ENCODE data around the gene SLC9A9. TPM values are rescaled to one million over a fixed set of nuclear protein-coding genes. Genes with fewer than 3 reads are reported as not detected.

The SLC9A9 gene
- total and polyA plus RNA-seq, 9 donors: 9.6 to 18.3 (median 11.2) TPM

- Histone ChIP-seq H3K27ac (ENCODE audit: low read length) (no peak overlapping the region), H3K36me3 (ENCODE audit: control insufficient read depth, insufficient read depth, low read length) (no peaks in the 10 kb centered on the region), H3K27me3 (ENCODE audit: control insufficient read depth, insufficient read depth, low read length) (no peaks in the 10 kb centered on the region), H3K4me3 (ENCODE audit: low read length) (no peak overlapping the region), H3K9me3 (replicated peaks; ENCODE audit: control insufficient read depth, low read depth, low read length) (no peaks in the 10 kb centered on the region), H3K4me1 (ENCODE audit: control insufficient read depth, insufficient read depth, low read length) (no peaks in the 10 kb centered on the region)
- WGBS (ENCODE audit: insufficient coverage): 92% methylated on average over 1 of the region's 3 CpGs
- no peak for DNase-seq
These were observed 428.7 kb downstream of the SLC9A9 start for GRCh38 chr3:143419611-143420010.

- Histone ChIP-seq H3K27ac (ENCODE audit: low read length) (no peak overlapping the region), H3K4me1 (ENCODE audit: control insufficient read depth, insufficient read depth, low read length) (no peaks in the 10 kb centered on the region), H3K9me3 (replicated peaks; ENCODE audit: control insufficient read depth, low read depth, low read length) (no peaks in the 10 kb centered on the region), H3K27me3 (ENCODE audit: control insufficient read depth, insufficient read depth, low read length) (no peaks in the 10 kb centered on the region), H3K4me3 (ENCODE audit: low read length) (no peak overlapping the region), H3K36me3 (ENCODE audit: control insufficient read depth, insufficient read depth, low read length) (no peaks in the 10 kb centered on the region)
- 100% methylated on average over 1 of the region's 3 CpGs for WGBS (ENCODE audit: insufficient coverage)
- no peak for DNase-seq
These were observed 429.9 kb downstream of the SLC9A9 start for GRCh38 chr3:143418391-143418790.

GRCh38 chr3:143416229-143416628 lies 432.0 kb downstream of the SLC9A9 start:
- Histone ChIP-seq H3K4me3 (ENCODE audit: low read length) (no peak overlapping the region), H3K4me1 (ENCODE audit: control insufficient read depth, insufficient read depth, low read length) (no peaks in the 10 kb centered on the region), H3K9me3 (replicated peaks; ENCODE audit: control insufficient read depth, low read depth, low read length) (no peaks in the 10 kb centered on the region), H3K27ac (ENCODE audit: low read length) (no peak overlapping the region), H3K36me3 (ENCODE audit: control insufficient read depth, insufficient read depth, low read length) (no peaks in the 10 kb centered on the region), H3K27me3 (ENCODE audit: control insufficient read depth, insufficient read depth, low read length) (no peaks in the 10 kb centered on the region)
- no peak for DNase-seq
- no CpG with 5 or more reads among the region's 2 CpGs for WGBS (ENCODE audit: insufficient coverage)

- peak overlapping the region; percentile 13 for H3K27ac ChIP-seq (ENCODE audit: low read length)
- H3K27me3 ChIP-seq (ENCODE audit: control insufficient read depth, insufficient read depth, low read length): no peaks in the 10 kb centered on the region
- H3K4me3 ChIP-seq (ENCODE audit: low read length): no peak overlapping the region
- WGBS (ENCODE audit: insufficient coverage): 40% methylated on average over 1 of the region's 2 CpGs
- no peaks in the 10 kb centered on the region for H3K4me1 ChIP-seq (ENCODE audit: control insufficient read depth, insufficient read depth, low read length)
- DNase-seq: peak; percentile 43
- H3K9me3 ChIP-seq (replicated peaks; ENCODE audit: control insufficient read depth, low read depth, low read length): no peaks in the 10 kb centered on the region
- no peaks in the 10 kb centered on the region for H3K36me3 ChIP-seq (ENCODE audit: control insufficient read depth, insufficient read depth, low read length)
These were observed 433.6 kb downstream of the SLC9A9 start for GRCh38 chr3:143414571-143415253.

GRCh38 chr3:143413372-143413771 lies 434.9 kb downstream of the SLC9A9 start:
- Histone ChIP-seq H3K36me3 (ENCODE audit: control insufficient read depth, insufficient read depth, low read length) (no peaks in the 10 kb centered on the region), H3K27ac (ENCODE audit: low read length) (no peak overlapping the region), H3K4me1 (ENCODE audit: control insufficient read depth, insufficient read depth, low read length) (no peaks in the 10 kb centered on the region), H3K9me3 (replicated peaks; ENCODE audit: control insufficient read depth, low read depth, low read length) (no peaks in the 10 kb centered on the region), H3K27me3 (ENCODE audit: control insufficient read depth, insufficient read depth, low read length) (no peaks in the 10 kb centered on the region), H3K4me3 (ENCODE audit: low read length) (no peak overlapping the region)
- DNase-seq: no peak
- WGBS (ENCODE audit: insufficient coverage): 70% methylated on average over 1 of the region's 4 CpGs

- no peaks in the 10 kb centered on the region for H3K36me3 ChIP-seq (ENCODE audit: control insufficient read depth, insufficient read depth, low read length)
- WGBS (ENCODE audit: insufficient coverage): 100% methylated on average over 2 of the region's 3 CpGs
- no peak overlapping the region for H3K4me3 ChIP-seq (ENCODE audit: low read length)
- no peak for DNase-seq
- H3K27me3 ChIP-seq (ENCODE audit: control insufficient read depth, insufficient read depth, low read length): no peaks in the 10 kb centered on the region
- H3K27ac ChIP-seq (ENCODE audit: low read length): no peak overlapping the region
- no peaks in the 10 kb centered on the region for H3K9me3 ChIP-seq (replicated peaks; ENCODE audit: control insufficient read depth, low read depth, low read length)
- no peaks in the 10 kb centered on the region for H3K4me1 ChIP-seq (ENCODE audit: control insufficient read depth, insufficient read depth, low read length)
These were observed 436.2 kb downstream of the SLC9A9 start for GRCh38 chr3:143412084-143412483.

GRCh38 chr3:143410259-143410658 lies 438.0 kb downstream of the SLC9A9 start:
- Histone ChIP-seq H3K4me3 (ENCODE audit: low read length) (no peak overlapping the region), H3K27me3 (ENCODE audit: control insufficient read depth, insufficient read depth, low read length) (no peaks in the 10 kb centered on the region), H3K4me1 (ENCODE audit: control insufficient read depth, insufficient read depth, low read length) (no peaks in the 10 kb centered on the region), H3K27ac (ENCODE audit: low read length) (no peak overlapping the region), H3K36me3 (ENCODE audit: control insufficient read depth, insufficient read depth, low read length) (no peaks in the 10 kb centered on the region), H3K9me3 (replicated peaks; ENCODE audit: control insufficient read depth, low read depth, low read length) (no peaks in the 10 kb centered on the region)
- DNase-seq: no peak
- WGBS (ENCODE audit: insufficient coverage): 71% methylated on average over 1 of the region's 1 CpG

- no CpG with 5 or more reads among the region's 3 CpGs for WGBS (ENCODE audit: insufficient coverage)
- H3K9me3 ChIP-seq (replicated peaks; ENCODE audit: control insufficient read depth, low read depth, low read length): no peaks in the 10 kb centered on the region
- H3K27me3 ChIP-seq (ENCODE audit: control insufficient read depth, insufficient read depth, low read length): no peaks in the 10 kb centered on the region
- H3K4me3 ChIP-seq (ENCODE audit: low read length): no peak overlapping the region
- no peak for DNase-seq
- H3K36me3 ChIP-seq (ENCODE audit: control insufficient read depth, insufficient read depth, low read length): no peaks in the 10 kb centered on the region
- H3K27ac ChIP-seq (ENCODE audit: low read length): no peak overlapping the region
- no peaks in the 10 kb centered on the region for H3K4me1 ChIP-seq (ENCODE audit: control insufficient read depth, insufficient read depth, low read length)
These were observed 439.5 kb downstream of the SLC9A9 start for GRCh38 chr3:143408771-143409170.

- Histone ChIP-seq H3K27me3 (ENCODE audit: control insufficient read depth, insufficient read depth, low read length) (no peaks in the 10 kb centered on the region), H3K27ac (ENCODE audit: low read length) (no peak overlapping the region), H3K9me3 (replicated peaks; ENCODE audit: control insufficient read depth, low read depth, low read length) (no peaks in the 10 kb centered on the region), H3K4me1 (ENCODE audit: control insufficient read depth, insufficient read depth, low read length) (no peaks in the 10 kb centered on the region), H3K36me3 (ENCODE audit: control insufficient read depth, insufficient read depth, low read length) (no peaks in the 10 kb centered on the region), H3K4me3 (ENCODE audit: low read length) (no peak overlapping the region)
- no peak for DNase-seq
These were observed 445.7 kb downstream of the SLC9A9 start for GRCh38 chr3:143402602-143403001.

GRCh38 chr3:143396790-143397189 lies 451.5 kb downstream of the SLC9A9 start:
- Histone ChIP-seq H3K4me1 (ENCODE audit: control insufficient read depth, insufficient read depth, low read length) (no peaks in the 10 kb centered on the region), H3K27me3 (ENCODE audit: control insufficient read depth, insufficient read depth, low read length) (no peaks in the 10 kb centered on the region), H3K36me3 (ENCODE audit: control insufficient read depth, insufficient read depth, low read length) (no peaks in the 10 kb centered on the region), H3K4me3 (ENCODE audit: low read length) (no peak overlapping the region), H3K9me3 (replicated peaks; ENCODE audit: control insufficient read depth, low read depth, low read length) (no peaks in the 10 kb centered on the region), H3K27ac (ENCODE audit: low read length) (no peak overlapping the region)
- no CpG with 5 or more reads among the region's 1 CpG for WGBS (ENCODE audit: insufficient coverage)
- peak; percentile 6 for DNase-seq

- no peaks in the 10 kb centered on the region for H3K36me3 ChIP-seq (ENCODE audit: control insufficient read depth, insufficient read depth, low read length)
- 100% methylated on average over 1 of the region's 2 CpGs for WGBS (ENCODE audit: insufficient coverage)
- H3K4me1 ChIP-seq (ENCODE audit: control insufficient read depth, insufficient read depth, low read length): no peaks in the 10 kb centered on the region
- H3K4me3 ChIP-seq (ENCODE audit: low read length): no peak overlapping the region
- DNase-seq: no peak
- H3K27me3 ChIP-seq (ENCODE audit: control insufficient read depth, insufficient read depth, low read length): no peaks in the 10 kb centered on the region
- peaks cover 2% of the 10 kb centered on the region for H3K9me3 ChIP-seq (replicated peaks; ENCODE audit: control insufficient read depth, low read depth, low read length)
- H3K27ac ChIP-seq (ENCODE audit: low read length): no peak overlapping the region
These were observed 458.9 kb downstream of the SLC9A9 start for GRCh38 chr3:143389388-143389787.
